Measurements from ENCODE around the gene PIGC. TPM values are rescaled to one million over a fixed set of nuclear protein-coding genes. Genes with fewer than 3 reads are reported as not detected.

Gene PIGC
- 21.4 and 22.3 TPM in 2 replicates for total RNA-seq

GRCh38 chr1:172443666-172444453, at the start of gene PIGC:
Gene PIGC, minus strand, starts transcription at chr1:172444069. Its CDS starts 1,447 bp downstream, at chr1:172442622.
- intact Hi-C loops (cut with micrococcal nuclease) = loop anchor here (1.0 to 5.0 kb wide), 6 partner anchors 15 to 662 kb away; partner anchors contain the start of gene METTL13

- intact Hi-C loops (cut with micrococcal nuclease) = no loop called here
Observed at GRCh38 chr1:172492421-172492820, 48.6 kb upstream of the PIGC start.

GRCh38 chr1:172489847-172490246, 46.0 kb upstream of the PIGC start:
- intact Hi-C loops (cut with micrococcal nuclease) = no loop called here

- intact Hi-C loops (cut with micrococcal nuclease) = no loop called here
Observed at GRCh38 chr1:172488393-172488792, 44.5 kb upstream of the PIGC start.

GRCh38 chr1:172487550-172487949, 43.7 kb upstream of the PIGC start:
- intact Hi-C loops (cut with micrococcal nuclease) = no loop called here

GRCh38 chr1:172486805-172487454, 43.1 kb upstream of the PIGC start:
- intact Hi-C loops (cut with micrococcal nuclease) = no loop called here

- intact Hi-C loops (cut with micrococcal nuclease) = no loop called here
Observed at GRCh38 chr1:172485626-172486025, 41.8 kb upstream of the PIGC start.

- intact Hi-C loops (cut with micrococcal nuclease) = no loop called here
Observed at GRCh38 chr1:172484252-172484651, 40.4 kb upstream of the PIGC start.

GRCh38 chr1:172483448-172483847, 39.6 kb upstream of the PIGC start:
- intact Hi-C loops (cut with micrococcal nuclease) = no loop called here

GRCh38 chr1:172482044-172482443, 38.2 kb upstream of the PIGC start:
- intact Hi-C loops (cut with micrococcal nuclease) = no loop called here

GRCh38 chr1:172480431-172480830, 36.6 kb upstream of the PIGC start:
- intact Hi-C loops (cut with micrococcal nuclease) = no loop called here

- intact Hi-C loops (cut with micrococcal nuclease) = no loop called here
Observed at GRCh38 chr1:172478485-172478884, 34.6 kb upstream of the PIGC start.

GRCh38 chr1:172477741-172478140, 33.9 kb upstream of the PIGC start:
- intact Hi-C loops (cut with micrococcal nuclease) = no loop called here

- intact Hi-C loops (cut with micrococcal nuclease) = no loop called here
Observed at GRCh38 chr1:172477216-172477615, 33.3 kb upstream of the PIGC start.

- intact Hi-C loops (cut with micrococcal nuclease) = no loop called here
Observed at GRCh38 chr1:172476218-172476811, 32.4 kb upstream of the PIGC start.

GRCh38 chr1:172473842-172474241, 30.0 kb upstream of the PIGC start:
- intact Hi-C loops (cut with micrococcal nuclease) = no loop called here

GRCh38 chr1:172473302-172473701, 29.4 kb upstream of the PIGC start:
- intact Hi-C loops (cut with micrococcal nuclease) = no loop called here

GRCh38 chr1:172472495-172472894, 28.6 kb upstream of the PIGC start:
- intact Hi-C loops (cut with micrococcal nuclease) = no loop called here

- intact Hi-C loops (cut with micrococcal nuclease) = no loop called here
Observed at GRCh38 chr1:172471666-172472065, 27.8 kb upstream of the PIGC start.

- intact Hi-C loops (cut with micrococcal nuclease) = no loop called here
Observed at GRCh38 chr1:172470149-172470548, 26.3 kb upstream of the PIGC start.

- intact Hi-C loops (cut with micrococcal nuclease) = no loop called here
Observed at GRCh38 chr1:172469717-172470116, 25.8 kb upstream of the PIGC start.

- intact Hi-C loops (cut with micrococcal nuclease) = no loop called here
Observed at GRCh38 chr1:172468296-172468695, 24.4 kb upstream of the PIGC start.

Data from T-helper 2 cell treated with Interferon-gamma antibody and Interleukin-4, amounts not matched to agents 100 ng/mL and 5 ng/mL, for 36 hours (primary cell).